ENCODE results near the gene ZFP28.

DNA sequence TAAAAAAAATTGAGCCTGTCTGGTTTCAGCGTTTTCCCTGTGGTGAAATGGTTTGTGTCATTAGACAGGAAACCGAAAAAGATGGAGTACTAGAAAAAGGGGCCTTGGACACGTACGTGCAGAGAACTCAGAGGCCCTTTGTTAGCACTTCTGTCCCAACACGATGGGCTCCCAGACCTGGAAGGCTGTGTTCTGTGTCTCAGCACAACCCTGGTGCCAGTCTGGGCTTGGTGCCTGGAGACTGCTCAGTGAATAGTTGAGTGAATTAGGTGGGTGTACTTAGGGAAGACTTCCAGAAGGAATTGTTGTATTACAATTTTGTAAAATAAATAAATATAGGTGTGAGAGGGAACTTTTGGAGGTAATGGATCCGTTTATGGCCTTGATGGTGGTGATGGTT is 65.1 kb downstream of the ZFP28 start:
- TF ChIP-seq, protein P1, sequence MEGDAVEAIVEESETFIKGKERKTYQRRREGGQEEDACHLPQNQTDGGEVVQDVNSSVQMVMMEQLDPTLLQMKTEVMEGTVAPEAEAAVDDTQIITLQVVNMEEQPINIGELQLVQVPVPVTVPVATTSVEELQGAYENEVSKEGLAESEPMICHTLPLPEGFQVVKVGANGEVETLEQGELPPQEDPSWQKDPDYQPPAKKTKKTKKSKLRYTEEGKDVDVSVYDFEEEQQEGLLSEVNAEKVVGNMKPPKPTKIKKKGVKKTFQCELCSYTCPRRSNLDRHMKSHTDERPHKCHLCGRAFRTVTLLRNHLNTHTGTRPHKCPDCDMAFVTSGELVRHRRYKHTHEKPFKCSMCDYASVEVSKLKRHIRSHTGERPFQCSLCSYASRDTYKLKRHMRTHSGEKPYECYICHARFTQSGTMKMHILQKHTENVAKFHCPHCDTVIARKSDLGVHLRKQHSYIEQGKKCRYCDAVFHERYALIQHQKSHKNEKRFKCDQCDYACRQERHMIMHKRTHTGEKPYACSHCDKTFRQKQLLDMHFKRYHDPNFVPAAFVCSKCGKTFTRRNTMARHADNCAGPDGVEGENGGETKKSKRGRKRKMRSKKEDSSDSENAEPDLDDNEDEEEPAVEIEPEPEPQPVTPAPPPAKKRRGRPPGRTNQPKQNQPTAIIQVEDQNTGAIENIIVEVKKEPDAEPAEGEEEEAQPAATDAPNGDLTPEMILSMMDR (IDR thresholded peaks at IDR 0.05; ENCODE audit: extremely low read depth in 1 of 2, insufficient read depth in 1 of 2, low read depth in 1 of 2, low read length in 2 of 2), result no peak
- TF ChIP-seq, protein P2, sequence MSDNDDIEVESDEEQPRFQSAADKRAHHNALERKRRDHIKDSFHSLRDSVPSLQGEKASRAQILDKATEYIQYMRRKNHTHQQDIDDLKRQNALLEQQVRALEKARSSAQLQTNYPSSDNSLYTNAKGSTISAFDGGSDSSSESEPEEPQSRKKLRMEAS (IDR thresholded peaks at IDR 0.05; ENCODE audit: insufficient read depth, insufficient read length), result no peak
- TF ChIP-seq POLR2A (IDR thresholded peaks at IDR 0.05; ENCODE audit: low read depth, low read length), result no peak
- TF ChIP-seq POLR2AphosphoS5 (IDR thresholded peaks at IDR 0.05; ENCODE audit: insufficient read depth, low read depth, low read length), result no peak
